Measurements from ENCODE around the gene NACC1.
"Not testable (repeated sequence)": the region's sequence is repeated elsewhere in the genome, so short reads cannot be mapped to it uniquely, and the experiment has no call there.

DNA sequence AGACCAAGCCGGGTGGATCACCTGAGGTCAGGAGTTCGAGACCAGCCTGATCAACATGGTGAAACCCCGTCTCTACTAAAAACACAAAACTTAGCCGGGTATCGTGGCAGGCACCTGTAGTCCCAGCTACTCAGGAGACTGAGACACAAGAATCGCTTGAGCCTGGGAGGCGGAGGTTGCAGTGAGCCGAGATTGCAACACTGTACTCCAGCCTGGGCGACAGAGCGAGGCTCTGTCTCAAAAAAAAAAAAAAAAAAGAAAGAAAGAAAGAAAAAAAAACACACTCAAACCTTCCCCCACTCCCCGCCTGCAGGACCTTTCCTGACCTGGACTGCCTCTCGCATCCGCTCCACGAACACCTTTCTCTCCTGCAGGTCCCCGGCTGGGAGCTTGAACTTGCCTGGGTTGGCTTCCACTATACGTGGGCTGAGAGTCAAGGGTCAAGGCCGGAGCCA is 31.1 kb downstream of the NACC1 start:
- TF ChIP-seq EZH2 (IDR thresholded peaks at IDR 0.05); POLR2AphosphoS5 (IDR thresholded peaks at IDR 0.05; ENCODE audit: borderline replicate concordance, low read depth, low read length); FOXP2 (optimal IDR thresholded peaks at IDR 0.05; ENCODE audit: control extremely low read depth, extremely low read length, insufficient read depth): not testable (repeated sequence)
